ENCODE data around the gene PHF21A.
"Not testable (repeated sequence)": the region's sequence is repeated elsewhere in the genome, so short reads cannot be mapped to it uniquely, and the experiment has no call there.

The PHF21A gene

GRCh38 chr11:46120346-46121300 is 631 bp downstream of the PHF21A start:
- peaks cover 13% of the 10 kb centered on the region; the same call in 1 of the 2 replicates for H3K4me1 ChIP-seq (ENCODE audit: control insufficient read depth, insufficient read depth, low read length)
- H3K27ac ChIP-seq (ENCODE audit: low read depth, low read length): no peak overlapping the region
- H3K36me3 ChIP-seq (ENCODE audit: control insufficient read depth, insufficient read depth, low read length): no peaks in the 10 kb centered on the region
- no peaks in the 10 kb centered on the region for H3K9me3 ChIP-seq (ENCODE audit: control insufficient read depth, insufficient read depth, low read depth, low read length)
- peak overlapping the region; percentile 63 for H3K9ac ChIP-seq (ENCODE audit: low read length)
- peak overlapping the region; percentile 90 for H3K4me3 ChIP-seq (ENCODE audit: low read depth, low read length)
- H3K27me3 ChIP-seq (ENCODE audit: control insufficient read depth, insufficient read depth, low read length): no peaks in the 10 kb centered on the region

DNA sequence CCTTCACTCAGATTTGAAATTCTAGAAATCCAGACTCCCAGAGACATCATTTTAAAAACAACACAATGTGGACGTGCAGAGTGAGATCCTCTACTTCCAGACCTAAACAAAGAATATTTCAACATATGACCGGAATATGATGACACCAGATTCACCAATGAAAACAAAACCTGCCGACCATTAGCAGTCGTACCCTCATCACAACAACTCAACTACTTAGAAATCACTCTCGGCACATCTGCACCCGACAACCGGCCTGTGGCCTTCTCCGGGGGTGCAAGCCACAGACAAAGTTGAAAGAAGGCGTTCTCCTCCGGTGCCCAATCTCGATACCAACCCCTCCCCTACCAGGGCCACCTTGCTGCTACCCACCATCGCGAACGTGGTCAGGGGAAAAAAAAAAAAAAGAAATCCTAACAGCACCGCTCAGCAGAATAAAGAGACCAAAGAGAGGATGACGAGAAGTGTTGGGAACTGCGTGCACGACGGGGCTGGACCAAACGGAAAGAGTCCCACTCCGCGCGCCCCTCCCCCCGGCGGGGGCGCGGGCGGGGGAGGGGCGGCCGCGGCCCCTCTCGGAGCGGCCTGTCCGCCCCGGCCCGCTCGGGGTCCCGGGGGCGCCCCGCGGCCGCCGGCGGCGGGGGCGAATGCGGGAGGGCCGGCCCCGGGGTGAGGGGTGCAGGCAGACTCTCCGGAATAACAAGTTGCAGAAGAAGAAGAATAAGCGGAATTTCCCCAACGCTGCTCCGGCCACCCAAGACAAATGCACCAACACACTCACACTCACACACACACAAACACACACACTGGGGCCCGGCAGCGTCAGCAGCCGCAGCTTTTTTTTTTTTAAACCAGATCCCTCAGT is 1.7 kb downstream of the PHF21A start:
- H3K4me3 ChIP-seq (ENCODE audit: low read depth, low read length): peak overlapping the region; percentile 90
- H3K9me3 ChIP-seq (ENCODE audit: control insufficient read depth, insufficient read depth, low read depth, low read length): no peaks in the 10 kb centered on the region
- H3K27me3 ChIP-seq (ENCODE audit: control insufficient read depth, insufficient read depth, low read length): no peaks in the 10 kb centered on the region
- H3K9ac ChIP-seq (ENCODE audit: low read length): peak overlapping the region; percentile 52
- no peaks in the 10 kb centered on the region for H3K36me3 ChIP-seq (ENCODE audit: control insufficient read depth, insufficient read depth, low read length)
- H3K4me1 ChIP-seq (ENCODE audit: control insufficient read depth, insufficient read depth, low read length): peaks cover 13% of the 10 kb centered on the region; the same call in 1 of the 2 replicates
- H3K27ac ChIP-seq (ENCODE audit: low read depth, low read length): no peak overlapping the region

DNA sequence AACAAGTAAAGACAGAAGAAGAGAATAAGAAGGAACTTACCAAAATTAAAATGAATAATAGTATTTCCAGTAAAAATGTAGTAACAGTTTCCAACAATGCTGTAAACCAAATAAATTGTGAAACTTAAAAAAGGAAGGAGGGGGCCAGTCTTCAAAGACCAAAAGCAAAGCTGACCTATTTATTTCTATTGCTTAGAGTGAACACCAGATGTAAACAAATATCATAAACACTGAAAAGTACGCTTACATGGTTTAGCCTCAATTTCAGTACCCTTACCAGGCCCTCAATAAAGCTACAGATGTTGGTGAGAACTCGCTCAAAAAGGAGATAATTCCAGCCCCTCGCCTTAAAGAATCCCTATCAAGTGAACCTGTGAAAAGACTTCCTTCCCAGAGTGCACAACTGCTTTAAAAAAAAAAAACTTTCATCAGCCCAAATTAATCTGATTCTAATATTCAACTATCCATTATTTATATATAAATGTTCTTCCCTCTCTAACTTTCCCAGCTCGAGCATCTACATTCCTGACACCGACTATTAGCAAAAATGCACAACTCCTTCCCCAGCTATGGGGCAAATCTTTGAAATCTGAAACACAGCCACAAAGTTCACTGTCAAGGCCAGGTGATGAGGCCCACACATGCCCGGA is 2.4 kb downstream of the PHF21A start:
- Histone ChIP-seq H3K36me3 (ENCODE audit: control insufficient read depth, insufficient read depth, low read length) (no peaks in the 10 kb centered on the region), H3K27me3 (ENCODE audit: control insufficient read depth, insufficient read depth, low read length) (no peaks in the 10 kb centered on the region), H3K9ac (ENCODE audit: low read length) (peak overlapping the region; percentile 52), H3K4me1 (ENCODE audit: control insufficient read depth, insufficient read depth, low read length) (peaks cover 13% of the 10 kb centered on the region; the same call in 1 of the 2 replicates), H3K9me3 (ENCODE audit: control insufficient read depth, insufficient read depth, low read depth, low read length) (no peaks in the 10 kb centered on the region), H3K4me3 (ENCODE audit: low read depth, low read length) (peak overlapping the region; percentile 90), H3K27ac (ENCODE audit: low read depth, low read length) (no peak overlapping the region)

DNA sequence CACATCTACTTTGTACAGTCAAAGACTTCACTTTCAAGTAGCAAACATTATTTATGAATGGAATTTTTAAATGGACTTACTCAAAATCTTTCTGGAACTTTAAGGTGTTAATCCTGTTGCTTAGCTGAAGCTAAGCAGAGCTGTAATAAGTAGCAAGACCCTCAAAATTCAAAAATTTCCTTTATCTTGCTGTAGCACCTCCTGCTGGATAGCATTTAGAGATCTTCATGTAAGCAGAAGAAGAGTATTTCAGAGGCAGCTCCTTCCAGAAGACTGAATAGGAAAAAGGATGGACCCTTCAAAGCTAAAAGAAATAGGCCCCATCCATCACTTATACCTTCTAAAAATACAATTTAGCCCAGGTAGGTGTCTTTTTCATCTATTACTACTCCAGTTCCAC is 3.4 kb downstream of the PHF21A start:
- no peak overlapping the region for H3K27ac ChIP-seq (ENCODE audit: low read depth, low read length)
- no peaks in the 10 kb centered on the region for H3K9me3 ChIP-seq (ENCODE audit: control insufficient read depth, insufficient read depth, low read depth, low read length)
- no peak overlapping the region for H3K4me3 ChIP-seq (ENCODE audit: low read depth, low read length)
- H3K27me3 ChIP-seq (ENCODE audit: control insufficient read depth, insufficient read depth, low read length): no peaks in the 10 kb centered on the region
- H3K36me3 ChIP-seq (ENCODE audit: control insufficient read depth, insufficient read depth, low read length): no peaks in the 10 kb centered on the region
- H3K4me1 ChIP-seq (ENCODE audit: control insufficient read depth, insufficient read depth, low read length): peaks cover 7% of the 10 kb centered on the region; the same call in 1 of the 2 replicates
- H3K9ac ChIP-seq (ENCODE audit: low read length): no peak overlapping the region

GRCh38 chr11:46116712-46117037 is 4.6 kb downstream of the PHF21A start:
- H3K9ac ChIP-seq (ENCODE audit: low read length); H3K4me3 ChIP-seq (ENCODE audit: low read depth, low read length); H3K27me3 ChIP-seq (ENCODE audit: control insufficient read depth, insufficient read depth, low read length); H3K4me1 ChIP-seq (ENCODE audit: control insufficient read depth, insufficient read depth, low read length); H3K9me3 ChIP-seq (ENCODE audit: control insufficient read depth, insufficient read depth, low read depth, low read length); H3K27ac ChIP-seq (ENCODE audit: low read depth, low read length); H3K36me3 ChIP-seq (ENCODE audit: control insufficient read depth, insufficient read depth, low read length): not testable (repeated sequence)

GRCh38 chr11:46116007-46116711 is 5.1 kb downstream of the PHF21A start:
- Histone ChIP-seq H3K27ac (ENCODE audit: low read depth, low read length) (no peak overlapping the region), H3K27me3 (ENCODE audit: control insufficient read depth, insufficient read depth, low read length) (no peaks in the 10 kb centered on the region), H3K36me3 (ENCODE audit: control insufficient read depth, insufficient read depth, low read length) (no peaks in the 10 kb centered on the region), H3K4me1 (ENCODE audit: control insufficient read depth, insufficient read depth, low read length) (peaks cover 6% of the 10 kb centered on the region; the same call in 1 of the 2 replicates), H3K9ac (ENCODE audit: low read length) (no peak overlapping the region), H3K4me3 (ENCODE audit: low read depth, low read length) (no peak overlapping the region), H3K9me3 (ENCODE audit: control insufficient read depth, insufficient read depth, low read depth, low read length) (no peaks in the 10 kb centered on the region)

GRCh38 chr11:46114961-46115360 is 6.3 kb downstream of the PHF21A start:
- Histone ChIP-seq H3K4me1 (ENCODE audit: control insufficient read depth, insufficient read depth, low read length) (peaks cover 6% of the 10 kb centered on the region; the same call in 1 of the 2 replicates), H3K4me3 (ENCODE audit: low read depth, low read length) (no peak overlapping the region), H3K9me3 (ENCODE audit: control insufficient read depth, insufficient read depth, low read depth, low read length) (no peaks in the 10 kb centered on the region), H3K27me3 (ENCODE audit: control insufficient read depth, insufficient read depth, low read length) (no peaks in the 10 kb centered on the region), H3K27ac (ENCODE audit: low read depth, low read length) (no peak overlapping the region), H3K36me3 (ENCODE audit: control insufficient read depth, insufficient read depth, low read length) (no peaks in the 10 kb centered on the region), H3K9ac (ENCODE audit: low read length) (no peak overlapping the region)

GRCh38 chr11:46114378-46114777 is 6.9 kb downstream of the PHF21A start:
- no peaks in the 10 kb centered on the region for H3K27me3 ChIP-seq (ENCODE audit: control insufficient read depth, insufficient read depth, low read length)
- no peak overlapping the region for H3K4me3 ChIP-seq (ENCODE audit: low read depth, low read length)
- no peaks in the 10 kb centered on the region for H3K36me3 ChIP-seq (ENCODE audit: control insufficient read depth, insufficient read depth, low read length)
- peaks cover 6% of the 10 kb centered on the region; the same call in 1 of the 2 replicates for H3K4me1 ChIP-seq (ENCODE audit: control insufficient read depth, insufficient read depth, low read length)
- H3K27ac ChIP-seq (ENCODE audit: low read depth, low read length): no peak overlapping the region
- no peaks in the 10 kb centered on the region for H3K9me3 ChIP-seq (ENCODE audit: control insufficient read depth, insufficient read depth, low read depth, low read length)
- no peak overlapping the region for H3K9ac ChIP-seq (ENCODE audit: low read length)

- H3K27me3 ChIP-seq (ENCODE audit: control insufficient read depth, insufficient read depth, low read length): no peaks in the 10 kb centered on the region
- H3K36me3 ChIP-seq (ENCODE audit: control insufficient read depth, insufficient read depth, low read length): no peaks in the 10 kb centered on the region
- H3K9ac ChIP-seq (ENCODE audit: low read length): no peak overlapping the region
- H3K9me3 ChIP-seq (ENCODE audit: control insufficient read depth, insufficient read depth, low read depth, low read length): no peaks in the 10 kb centered on the region
- no peak overlapping the region for H3K4me3 ChIP-seq (ENCODE audit: low read depth, low read length)
- H3K27ac ChIP-seq (ENCODE audit: low read depth, low read length): no peak overlapping the region
- no peaks in the 10 kb centered on the region; the same call in 1 of the 2 replicates for H3K4me1 ChIP-seq (ENCODE audit: control insufficient read depth, insufficient read depth, low read length)
These were observed 8.2 kb downstream of the PHF21A start for GRCh38 chr11:46112961-46113607.

DNA sequence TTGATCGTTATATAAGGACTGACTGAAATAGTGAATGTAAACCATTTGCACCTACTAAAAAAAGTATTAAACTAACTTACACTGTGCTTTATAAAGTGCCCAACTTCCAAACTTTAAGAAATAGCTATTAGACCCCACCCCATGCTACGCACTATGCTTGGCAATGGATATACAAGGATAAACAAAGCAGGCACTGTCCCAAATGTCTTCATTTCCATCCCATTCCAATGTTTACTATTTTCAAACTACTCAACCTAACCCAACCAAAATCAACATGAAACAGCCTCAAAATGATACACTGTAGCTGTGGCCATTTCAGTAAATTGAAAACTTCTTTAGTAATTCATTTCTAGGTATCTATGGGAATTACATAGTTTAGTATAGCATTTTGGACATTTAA is 12.5 kb downstream of the PHF21A start:
- no peak overlapping the region for H3K9ac ChIP-seq (ENCODE audit: low read length)
- no peak overlapping the region for H3K27ac ChIP-seq (ENCODE audit: low read depth, low read length)
- H3K27me3 ChIP-seq (ENCODE audit: control insufficient read depth, insufficient read depth, low read length): no peaks in the 10 kb centered on the region
- peaks cover 21% of the 10 kb centered on the region for H3K4me1 ChIP-seq (ENCODE audit: control insufficient read depth, insufficient read depth, low read length)
- no peak overlapping the region for H3K4me3 ChIP-seq (ENCODE audit: low read depth, low read length)
- no peaks in the 10 kb centered on the region for H3K36me3 ChIP-seq (ENCODE audit: control insufficient read depth, insufficient read depth, low read length)
- no peaks in the 10 kb centered on the region for H3K9me3 ChIP-seq (ENCODE audit: control insufficient read depth, insufficient read depth, low read depth, low read length)
